GM20431 (cell line): ENCODE data around the gene BRINP1.

Experiments used
- in situ Hi-C: fragments of 300-500 bp; cut with MseI, MboI; formaldehyde crosslinking; loops from one replicate; pipeline ENCODE4 v1.15.0; 2020; ENCODE audit warnings: low sequenced_read_pairs; ENCODE audit not compliant: unreplicated experiment

Gene BRINP1

GRCh38 chr9:119156354-119156753 lies 212.9 kb downstream of the BRINP1 start:
- in situ Hi-C loops, result no loop called here

- in situ Hi-C loops, result no loop called here
These were observed 214.7 kb downstream of the BRINP1 start for GRCh38 chr9:119154527-119154926.

- in situ Hi-C loops, result no loop called here
These were observed 215.8 kb downstream of the BRINP1 start for GRCh38 chr9:119153402-119153801.

GRCh38 chr9:119148855-119149254 lies 220.4 kb downstream of the BRINP1 start:
- in situ Hi-C loops, result no loop called here

GRCh38 chr9:119137479-119137878 lies 231.8 kb downstream of the BRINP1 start:
- in situ Hi-C loops, result no loop called here

- in situ Hi-C loops, result no loop called here
These were observed 243.2 kb downstream of the BRINP1 start for GRCh38 chr9:119126040-119126439.

- in situ Hi-C loops, result no loop called here
These were observed 247.3 kb downstream of the BRINP1 start for GRCh38 chr9:119121899-119122298.

GRCh38 chr9:119117409-119117808 lies 251.8 kb downstream of the BRINP1 start:
- in situ Hi-C loops, result no loop called here
